Endothelial cell of hepatic sinusoid (primary cell): Measurements from ENCODE around the gene PTCD3.

Experiments used
- in situ Hi-C: cut with HindIII; loops from 2 replicates; pipeline ENCODE4 v1.10.0; 2017; ENCODE audit warnings: low sequenced_read_pairs

Gene PTCD3

GRCh38 chr2:86079981-86080911 is 25.8 kb upstream of the PTCD3 start:
- in situ Hi-C loops = loop anchor here (5.0 kb wide), 2 partner anchors 203 to 363 kb away; no protein-coding TSS in a partner anchor

- in situ Hi-C loops = loop anchor here (5.0 kb wide), 2 partner anchors 204 to 364 kb away; no protein-coding TSS in a partner anchor
Observed at GRCh38 chr2:86081724-86082123, 24.3 kb upstream of the PTCD3 start.

GRCh38 chr2:86082756-86083155 is 23.3 kb upstream of the PTCD3 start:
- in situ Hi-C loops = loop anchor here (5.0 kb wide), 2 partner anchors 205 to 365 kb away; no protein-coding TSS in a partner anchor

- in situ Hi-C loops = no loop called here
Observed at GRCh38 chr2:86087936-86088850, 17.8 kb upstream of the PTCD3 start.

GRCh38 chr2:86094229-86094628 is 11.8 kb upstream of the PTCD3 start:
- in situ Hi-C loops = no loop called here

- in situ Hi-C loops = no loop called here
Observed at GRCh38 chr2:86097114-86097896, 8.7 kb upstream of the PTCD3 start.

GRCh38 chr2:86097913-86098312 is 8.1 kb upstream of the PTCD3 start:
- in situ Hi-C loops = no loop called here

- in situ Hi-C loops = no loop called here
Observed at GRCh38 chr2:86102157-86102556, 3.9 kb upstream of the PTCD3 start.

- in situ Hi-C loops = no loop called here
Observed at GRCh38 chr2:86105252-86105968, 625 bp upstream of the PTCD3 start, which contains the start of gene POLR1A. Gene POLR1A (minus strand): TSS chr2:86105886. CDS start chr2:86105776, 110 bp downstream.

- in situ Hi-C loops = no loop called here
Observed at GRCh38 chr2:86107031-86107430, 996 bp downstream of the PTCD3 start.

GRCh38 chr2:86118130-86118529 is 12.1 kb downstream of the PTCD3 start:
- in situ Hi-C loops = no loop called here

- in situ Hi-C loops = no loop called here
Observed at GRCh38 chr2:86123328-86123925, 17.4 kb downstream of the PTCD3 start.

GRCh38 chr2:86124683-86125082 is 18.6 kb downstream of the PTCD3 start:
- in situ Hi-C loops = no loop called here

GRCh38 chr2:86134709-86135108 is 28.7 kb downstream of the PTCD3 start:
- in situ Hi-C loops = loop anchor here (5.0 kb wide), 1 partner anchor 48 kb away; no protein-coding TSS in a partner anchor

- in situ Hi-C loops = no loop called here
Observed at GRCh38 chr2:86135653-86136052, 29.6 kb downstream of the PTCD3 start.

- in situ Hi-C loops = no loop called here
Observed at GRCh38 chr2:86136141-86136540, 30.1 kb downstream of the PTCD3 start.

- in situ Hi-C loops = no loop called here
Observed at GRCh38 chr2:86138736-86139625, 32.9 kb downstream of the PTCD3 start.

- in situ Hi-C loops = no loop called here
Observed at GRCh38 chr2:86139981-86140380, 33.9 kb downstream of the PTCD3 start.
